Measurements from ENCODE around the gene MACIR.

The MACIR gene

GRCh38 chr5:103247118-103247517 is 11.4 kb upstream of the MACIR start:
- no peak for DNase-seq

- DNase-seq, result no peak
These were observed 9.5 kb upstream of the MACIR start for GRCh38 chr5:103249068-103249467.

- no peak for DNase-seq
These were observed 3.6 kb upstream of the MACIR start for GRCh38 chr5:103254921-103255320.

- no peak for DNase-seq
These were observed 2.9 kb upstream of the MACIR start for GRCh38 chr5:103255691-103256090.

GRCh38 chr5:103256178-103256577 is 2.4 kb upstream of the MACIR start:
- no peak for DNase-seq

GRCh38 chr5:103258957-103259704 is 568 bp downstream of the MACIR start:
- peak; percentile 52 for DNase-seq

GRCh38 chr5:103259705-103260355 is 1.3 kb downstream of the MACIR start:
- no peak for DNase-seq

- DNase-seq, result no peak
These were observed 2.4 kb downstream of the MACIR start for GRCh38 chr5:103260951-103261350.

- DNase-seq, result no peak
These were observed 3.9 kb downstream of the MACIR start for GRCh38 chr5:103262422-103262871.

- no peak for DNase-seq
These were observed 4.5 kb downstream of the MACIR start for GRCh38 chr5:103263054-103263453.

- DNase-seq, result no peak
These were observed 5.9 kb downstream of the MACIR start for GRCh38 chr5:103264508-103264907.

- DNase-seq, result no peak
These were observed 12.0 kb downstream of the MACIR start for GRCh38 chr5:103270581-103270980.

GRCh38 chr5:103271570-103272289 is 13.2 kb downstream of the MACIR start:
- no peak for DNase-seq

GRCh38 chr5:103272377-103272776 is 13.8 kb downstream of the MACIR start:
- DNase-seq, result no peak

- DNase-seq, result no peak
These were observed 15.4 kb downstream of the MACIR start for GRCh38 chr5:103273952-103274351.

GRCh38 chr5:103275851-103276250 is 17.3 kb downstream of the MACIR start:
- no peak for DNase-seq

GRCh38 chr5:103280967-103281366 is 22.4 kb downstream of the MACIR start:
- DNase-seq, result no peak

GRCh38 chr5:103283120-103283519 is 24.6 kb downstream of the MACIR start:
- DNase-seq, result no peak

GRCh38 chr5:103283869-103284268 is 25.3 kb downstream of the MACIR start:
- DNase-seq, result no peak

- DNase-seq, result no peak
These were observed 28.1 kb downstream of the MACIR start for GRCh38 chr5:103286622-103287021.

GRCh38 chr5:103289024-103289423 is 30.5 kb downstream of the MACIR start:
- DNase-seq, result no peak

GRCh38 chr5:103290846-103291245 is 32.3 kb downstream of the MACIR start:
- no peak for DNase-seq

- no peak for DNase-seq
These were observed 33.0 kb downstream of the MACIR start for GRCh38 chr5:103291606-103292005.

GRCh38 chr5:103293099-103293498 is 34.5 kb downstream of the MACIR start:
- no peak for DNase-seq

All from activated CD4-positive, alpha-beta T cell treated with anti-CD3 and anti-CD28 coated beads for 1 hour (primary cell).